Progenitor cell of endocrine pancreas (in vitro differentiated cells): ENCODE results near the gene EPDR1. TPM values are rescaled to one million over a fixed set of nuclear protein-coding genes. Genes with fewer than 3 reads are reported as not detected.
"Not testable (repeated sequence)": the region's sequence is repeated elsewhere in the genome, so short reads cannot be mapped to it uniquely, and the experiment has no call there.

Experiments used
- DNase-seq: peaks from one replicate; pipeline ENCODE4 v3.0.0; 2021; ENCODE audit warnings: low spot score; ENCODE audit not compliant: unreplicated experiment
- H3K27ac Mint-ChIP-seq: 2 replicates; pipeline ENCODE4 v1.8.0; 2021; ENCODE audit warnings: mild to moderate bottlenecking, moderate library complexity, mixed read lengths
- H3K27me3 Mint-ChIP-seq: 2 replicates; pipeline ENCODE4 v1.8.0; 2021; ENCODE audit warnings: mixed read lengths
- H3K36me3 Mint-ChIP-seq: 2 replicates; pipeline ENCODE4 v1.8.0; 2022; ENCODE audit warnings: mixed read lengths; ENCODE audit not compliant: insufficient read depth
- H3K4me1 Mint-ChIP-seq: 2 replicates; pipeline ENCODE4 v1.8.0; 2021; ENCODE audit warnings: low read depth, mixed read lengths
- H3K4me3 Mint-ChIP-seq: 2 replicates; pipeline ENCODE4 v1.8.0; 2021; ENCODE audit warnings: low read depth, mild to moderate bottlenecking, moderate library complexity, mixed read lengths
- H3K9me3 Mint-ChIP-seq: 2 replicates; pipeline ENCODE4 v1.8.0; 2021; ENCODE audit warnings: low read depth, mixed read lengths
- total RNA-seq: library from RNA; stranded (reverse); gene quantifications from 2 replicates; pipeline ENCODE4 v1.2.1, GENCODE V29; 2021
- TF ChIP-seq, protein P1 (sequence below): fragments of 200-600 bp; sonication (generic); IDR thresholded peaks from one replicate; pipeline ENCODE4 v1.5.0; 2021; ENCODE audit warnings: antibody characterized with exemption, mild to moderate bottlenecking; ENCODE audit not compliant: unreplicated experiment

The EPDR1 gene
- total RNA-seq, 1 donor from 2014 or later = 1.8 TPM

DNA sequence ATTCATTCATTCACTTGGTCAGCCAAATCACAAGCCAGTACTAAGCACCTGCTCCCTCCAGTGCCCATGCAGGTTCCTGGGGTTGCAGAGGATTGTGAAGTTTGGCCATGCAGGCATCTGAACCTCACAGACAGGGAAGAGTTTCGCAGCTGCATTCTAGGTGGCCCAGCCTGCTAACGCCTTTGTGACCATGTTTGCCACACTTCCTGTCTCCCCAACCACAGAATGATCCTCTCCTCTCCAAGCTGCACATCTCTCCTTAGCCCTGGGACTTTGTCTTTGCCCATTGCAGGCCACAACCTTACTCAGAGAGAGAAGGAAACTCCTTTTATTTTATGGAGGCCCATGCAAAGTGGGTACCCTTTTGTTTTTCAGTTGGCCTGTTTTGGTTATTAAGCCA lies 31.8 kb downstream of the EPDR1 start:
- Mint-ChIP-seq H3K36me3 (no peaks in the 10 kb centered on the region), H3K9me3 (no peaks in the 10 kb centered on the region), H3K4me1 (no peaks in the 10 kb centered on the region), H3K27ac (no peak overlapping the region), H3K27me3 (no peaks in the 10 kb centered on the region), H3K4me3 (no peak overlapping the region)
- TF ChIP-seq, protein P1, sequence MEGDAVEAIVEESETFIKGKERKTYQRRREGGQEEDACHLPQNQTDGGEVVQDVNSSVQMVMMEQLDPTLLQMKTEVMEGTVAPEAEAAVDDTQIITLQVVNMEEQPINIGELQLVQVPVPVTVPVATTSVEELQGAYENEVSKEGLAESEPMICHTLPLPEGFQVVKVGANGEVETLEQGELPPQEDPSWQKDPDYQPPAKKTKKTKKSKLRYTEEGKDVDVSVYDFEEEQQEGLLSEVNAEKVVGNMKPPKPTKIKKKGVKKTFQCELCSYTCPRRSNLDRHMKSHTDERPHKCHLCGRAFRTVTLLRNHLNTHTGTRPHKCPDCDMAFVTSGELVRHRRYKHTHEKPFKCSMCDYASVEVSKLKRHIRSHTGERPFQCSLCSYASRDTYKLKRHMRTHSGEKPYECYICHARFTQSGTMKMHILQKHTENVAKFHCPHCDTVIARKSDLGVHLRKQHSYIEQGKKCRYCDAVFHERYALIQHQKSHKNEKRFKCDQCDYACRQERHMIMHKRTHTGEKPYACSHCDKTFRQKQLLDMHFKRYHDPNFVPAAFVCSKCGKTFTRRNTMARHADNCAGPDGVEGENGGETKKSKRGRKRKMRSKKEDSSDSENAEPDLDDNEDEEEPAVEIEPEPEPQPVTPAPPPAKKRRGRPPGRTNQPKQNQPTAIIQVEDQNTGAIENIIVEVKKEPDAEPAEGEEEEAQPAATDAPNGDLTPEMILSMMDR = no peak
- no peak for DNase-seq

DNA sequence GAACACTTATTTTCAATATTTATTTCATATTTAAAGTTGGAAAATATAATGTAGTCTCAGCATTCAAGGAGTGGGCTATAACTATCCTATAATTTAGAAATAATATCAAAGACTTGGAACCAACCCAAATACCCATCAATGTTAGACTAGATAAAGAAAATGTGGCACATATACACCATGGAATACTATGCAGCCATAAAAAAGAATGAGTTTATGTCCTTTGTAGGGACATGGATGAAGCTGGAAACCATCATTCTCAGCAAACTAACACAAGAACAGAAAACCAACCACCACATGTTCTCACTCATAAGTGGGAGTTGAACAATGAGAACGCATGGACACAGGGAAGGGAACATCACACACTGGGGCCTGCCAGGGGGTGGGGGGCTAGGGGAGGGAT lies 33.8 kb downstream of the EPDR1 start:
- not testable (repeated sequence) for H3K36me3 Mint-ChIP-seq, H3K9me3 Mint-ChIP-seq, H3K4me1 Mint-ChIP-seq, H3K27ac Mint-ChIP-seq, H3K27me3 Mint-ChIP-seq, H3K4me3 Mint-ChIP-seq, DNase-seq

DNA sequence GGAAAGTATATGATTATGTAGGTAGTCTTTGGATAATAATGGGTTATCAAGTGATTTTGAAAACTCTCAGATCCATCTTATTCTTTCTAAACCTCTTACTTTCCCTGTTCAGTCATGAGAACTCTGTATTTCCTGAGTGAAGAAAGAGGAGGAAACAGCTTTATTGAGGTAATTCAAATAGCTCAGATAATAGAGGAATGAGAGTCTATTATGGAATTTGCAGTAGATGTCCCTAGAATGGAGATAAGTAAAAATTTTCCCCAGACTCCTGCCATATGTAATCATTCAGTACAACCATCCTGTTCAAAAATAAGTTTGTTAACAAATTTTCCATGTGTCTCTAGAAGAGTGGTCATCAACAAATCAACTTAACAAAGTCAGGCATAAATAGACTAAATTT lies 36.4 kb downstream of the EPDR1 start:
- no peaks in the 10 kb centered on the region for H3K36me3 Mint-ChIP-seq
- H3K27me3 Mint-ChIP-seq = no peaks in the 10 kb centered on the region
- no peaks in the 10 kb centered on the region for H3K4me1 Mint-ChIP-seq

DNA sequence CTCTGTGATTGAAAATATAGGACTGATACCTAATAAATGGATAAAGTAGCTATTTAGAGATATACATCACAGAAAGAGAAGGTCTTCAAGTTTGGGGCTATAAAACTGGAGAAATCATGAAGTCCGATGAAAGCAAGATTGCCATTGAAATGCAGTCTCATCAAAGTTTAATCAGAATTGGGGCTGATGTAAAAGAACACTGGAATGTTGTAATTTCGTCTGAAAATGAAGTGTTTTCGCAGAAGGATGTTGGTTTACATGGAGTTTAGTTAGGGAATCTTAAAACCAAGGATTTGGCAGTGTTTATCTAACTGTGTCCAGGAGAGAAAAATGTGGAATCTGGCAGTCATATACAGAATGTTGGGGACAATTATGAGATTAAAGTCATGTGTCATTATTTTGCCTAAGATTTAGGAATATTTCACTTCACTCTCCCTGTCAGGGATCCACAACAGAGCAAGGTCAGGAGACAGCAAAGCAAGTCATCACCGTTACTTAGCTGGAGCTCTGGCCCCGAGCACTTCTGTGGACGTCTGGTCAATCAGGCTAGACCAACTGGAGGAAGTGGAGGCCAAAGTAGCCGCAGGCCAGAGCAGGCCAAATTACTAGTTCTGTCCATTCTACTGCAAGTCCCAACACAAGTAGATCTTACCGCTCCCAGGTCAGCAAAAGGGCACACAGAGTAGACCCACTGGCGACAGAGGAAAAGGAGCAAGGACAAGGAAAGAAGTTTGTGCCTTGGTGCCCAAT lies 37.0 kb downstream of the EPDR1 start:
- TF ChIP-seq, protein P1 = no peak
- no peak for DNase-seq
- Mint-ChIP-seq H3K4me3 (no peak overlapping the region), H3K36me3 (no peaks in the 10 kb centered on the region), H3K27ac (no peak overlapping the region), H3K27me3 (no peaks in the 10 kb centered on the region), H3K4me1 (no peaks in the 10 kb centered on the region), H3K9me3 (no peaks in the 10 kb centered on the region)

More for the DNA sequence above, 36.4 kb downstream of the EPDR1 start:
- no peak overlapping the region for H3K27ac Mint-ChIP-seq
- DNase-seq = no peak
- TF ChIP-seq, protein P1 = no peak
- no peaks in the 10 kb centered on the region for H3K9me3 Mint-ChIP-seq
- H3K4me3 Mint-ChIP-seq = no peak overlapping the region

DNA sequence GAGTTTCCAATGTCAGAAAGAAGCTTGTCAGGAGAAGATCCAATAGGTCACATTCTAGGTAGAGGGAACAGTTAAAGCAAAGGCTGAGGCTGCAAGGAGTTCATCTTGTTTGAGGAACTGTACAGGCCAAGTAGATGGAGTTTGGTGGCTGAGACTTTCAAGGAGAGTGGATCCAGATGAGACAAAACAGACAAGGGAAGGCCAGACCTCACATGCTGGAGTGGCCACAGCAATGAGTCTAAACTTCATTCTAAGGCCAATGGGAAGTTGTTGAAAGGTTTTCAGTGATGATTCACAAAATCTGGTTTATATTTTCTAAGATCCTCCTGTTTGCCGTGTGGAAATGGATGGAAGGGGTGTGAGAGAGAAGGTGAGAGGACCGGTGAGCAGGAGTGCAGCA lies 40.0 kb downstream of the EPDR1 start:
- Mint-ChIP-seq H3K4me1 (no peaks in the 10 kb centered on the region), H3K27me3 (no peaks in the 10 kb centered on the region), H3K27ac (no peak overlapping the region)

More for the DNA sequence above, 40.0 kb downstream of the EPDR1 start:
- no peak for DNase-seq
- Mint-ChIP-seq H3K36me3 (no peaks in the 10 kb centered on the region), H3K9me3 (no peaks in the 10 kb centered on the region), H3K4me3 (no peak overlapping the region)
- TF ChIP-seq, protein P1 = no peak
